H1 (cell line): Measurements from ENCODE around the gene POC1B. TPM values are rescaled to one million over a fixed set of nuclear protein-coding genes. Genes with fewer than 3 reads are reported as not detected.

ENCODE experiments used
- CTCF ChIA-PET: fragments of 300-600 bp; sonication (Branson Sonifier 250); formaldehyde crosslinking; loops from one replicate; lab custom pipeline; 2021; ENCODE audit not compliant: partially characterized antibody; lab: Charles Lee
- POLR2A ChIA-PET: fragments of 300-600 bp; sonication (Branson Sonifier 250); formaldehyde crosslinking; loops from one replicate; lab custom pipeline; 2021; ENCODE audit warnings: inconsistent platforms; ENCODE audit not compliant: partially characterized antibody; lab: Charles Lee
- DNase-seq, 2 experiments: peaks; one replicate each; pipeline versions ENCODE4 v3.0.0 to v3.0.0-alpha.2; 2010 to 2022; ENCODE audit warnings: low spot score in 2 of 2, low read depth in 1 of 2, mixed read lengths in 1 of 2
- FAIRE-seq: peaks from 2 replicates; lab custom pipeline; 2011; peaks lifted over from hg19 to GRCh38; lab: Jason Lieb, UNC
- H2AFZ ChIP-seq: 2 replicates; pipeline ENCODE4 v1.8.1; 2012; ENCODE audit warnings: low read length, inconsistent platforms
- H2AK5ac ChIP-seq: 2 replicates; pipeline ENCODE4 v1.6.1; 2013; ENCODE audit warnings: low read depth, low read length
- H2BK120ac ChIP-seq: replicated peaks from 2 replicates; pipeline ENCODE3; 2013; ENCODE audit warnings: low read depth, low read length, inconsistent platforms
- H2BK12ac ChIP-seq: 2 replicates; pipeline ENCODE4 v1.6.1; 2013; ENCODE audit warnings: low read depth, low read length
- H2BK15ac ChIP-seq: 2 replicates; pipeline ENCODE4 v1.6.1; 2013; ENCODE audit warnings: low read length
- H2BK20ac ChIP-seq: 2 replicates; pipeline ENCODE4 v1.6.1; 2013; ENCODE audit warnings: low read length
- H2BK5ac ChIP-seq: 2 replicates; pipeline ENCODE4 v1.6.1; 2013; ENCODE audit warnings: low read depth, low read length
- H3K14ac ChIP-seq: 2 replicates; pipeline ENCODE4 v1.6.1; 2013; ENCODE audit warnings: inconsistent platforms; ENCODE audit not compliant: insufficient read length
- H3K18ac ChIP-seq: 2 replicates; pipeline ENCODE4 v1.6.1; 2013; ENCODE audit warnings: low read length; ENCODE audit errors: extremely low read depth
- H3K23ac ChIP-seq: 2 replicates; pipeline ENCODE4 v1.6.1; 2013; ENCODE audit warnings: inconsistent platforms; ENCODE audit not compliant: insufficient read length
- H3K23me2 ChIP-seq: 2 replicates; pipeline ENCODE4 v1.6.1; 2013; ENCODE audit warnings: low read depth, low read length
- H3K27ac ChIP-seq: 2 replicates; pipeline ENCODE4 v1.6.1; 2011; ENCODE audit warnings: low read depth, low read length, inconsistent platforms
- H3K27me3 ChIP-seq, 4 experiments: replicated peaks in 1 of 4; 1 replicate in 1 of 4; 2 replicates in 3 of 4; pipeline versions ENCODE4 v1.6.1 to v1.8.1; 2011 to 2013; ENCODE audit warnings: low read length in 3 of 4, mild to moderate bottlenecking in 3 of 4, inconsistent platforms in 2 of 4, mixed read lengths in 2 of 4, moderate library complexity in 1 of 4; ENCODE audit not compliant: control insufficient read depth in 3 of 4, insufficient read depth in 3 of 4; ENCODE audit errors: extremely low read depth in 1 of 4
- H3K36me3 ChIP-seq, 4 experiments: 2 replicates each; pipeline versions ENCODE4 v1.6.1 to v1.8.1; 2011 to 2013; ENCODE audit warnings: mild to moderate bottlenecking in 4 of 4, low read length in 3 of 4, moderate library complexity in 2 of 4, control low read depth in 1 of 4, inconsistent platforms in 1 of 4; ENCODE audit not compliant: insufficient read depth in 4 of 4, control insufficient read depth in 2 of 4
- H3K4ac ChIP-seq: replicated peaks from 2 replicates; pipeline ENCODE3; 2013; ENCODE audit warnings: low read length, low read depth, mixed read lengths, inconsistent platforms; ENCODE audit not compliant: insufficient read length
- H3K4me1 ChIP-seq, 4 experiments: replicated peaks in 1 of 4; 1 replicate in 1 of 4; 2 replicates in 3 of 4; pipeline versions ENCODE4 v1.6.1 to v1.8.1; 2011 to 2013; ENCODE audit warnings: low read length in 3 of 4, inconsistent platforms in 2 of 4, mixed read lengths in 1 of 4; ENCODE audit not compliant: insufficient read depth in 4 of 4, control insufficient read depth in 3 of 4
- H3K4me2 ChIP-seq, 2 experiments: 2 replicates each; pipeline versions ENCODE4 v1.6.1 to v1.8.1; 2011 to 2013; ENCODE audit warnings: low read depth in 2 of 2, low read length in 2 of 2, control low read depth in 1 of 2, inconsistent platforms in 1 of 2, mild to moderate bottlenecking in 1 of 2; ENCODE audit not compliant: insufficient read depth in 1 of 2
- H3K4me3 ChIP-seq, 4 experiments: fragments of 200-600, 300-600 bp in 1 of 4; sonication (generic), shearing (Covaris generic), sonication (Bioruptor Twin) in 1 of 4; 2 replicates each; pipeline versions ENCODE4 v1.5.1 to v1.8.1; 2011 to 2016; ENCODE audit warnings: low read length in 4 of 4, low read depth in 3 of 4, control low read depth in 2 of 4, inconsistent platforms in 2 of 4, mild to moderate bottlenecking in 2 of 4, mixed read lengths in 1 of 4, moderate library complexity in 1 of 4; ENCODE audit not compliant: insufficient read depth in 2 of 4; ENCODE audit errors: extremely low read depth in 1 of 4
- H3K56ac ChIP-seq: replicated peaks from 2 replicates; pipeline ENCODE3; 2013; ENCODE audit warnings: low read depth, mild to moderate bottlenecking, mixed read lengths, low read length, inconsistent platforms; ENCODE audit not compliant: insufficient read length
- H3K79me1 ChIP-seq: 2 replicates; pipeline ENCODE4 v1.6.1; 2013; ENCODE audit warnings: low read depth, low read length, control low read depth
- H3K79me2 ChIP-seq, 2 experiments: 2 replicates each; pipeline versions ENCODE4 v1.6.1 to v1.8.1; 2012 to 2013; ENCODE audit warnings: low read length in 2 of 2, mild to moderate bottlenecking in 2 of 2, inconsistent platforms in 1 of 2; ENCODE audit not compliant: insufficient read depth in 2 of 2, control insufficient read depth in 1 of 2
- H3K9ac ChIP-seq, 4 experiments: replicated peaks in 1 of 4; 1 replicate in 1 of 4; 2 replicates in 3 of 4; pipeline versions ENCODE4 v1.6.1 to v1.8.1; 2011 to 2013; ENCODE audit warnings: low read depth in 3 of 4, low read length in 3 of 4, control low read depth in 2 of 4, mild to moderate bottlenecking in 2 of 4, moderate library complexity in 2 of 4, inconsistent platforms in 1 of 4; ENCODE audit errors: extremely low read depth in 1 of 4
- H3K9me3 ChIP-seq, 2 experiments: 2 replicates each; pipeline versions ENCODE4 v1.6.1 to v1.8.1; 2012 to 2013; ENCODE audit warnings: mild to moderate bottlenecking in 2 of 2, moderate library complexity in 2 of 2, control low read depth in 1 of 2, inconsistent platforms in 1 of 2, low read depth in 1 of 2, low read length in 1 of 2, mixed read lengths in 1 of 2; ENCODE audit not compliant: insufficient read depth in 2 of 2
- H4K20me1 ChIP-seq, 2 experiments: replicated peaks in 1 of 2; 2 replicates each; pipeline versions ENCODE3 to v1.8.1; 2011 to 2013; ENCODE audit warnings: inconsistent platforms in 2 of 2, low read length in 2 of 2, mild to moderate bottlenecking in 1 of 2; ENCODE audit not compliant: insufficient read depth in 2 of 2, control insufficient read depth in 1 of 2
- H4K5ac ChIP-seq: 2 replicates; pipeline ENCODE4 v1.6.1; 2013; ENCODE audit warnings: low read length, low read depth, mixed read lengths, inconsistent platforms; ENCODE audit not compliant: insufficient read length
- H4K8ac ChIP-seq: 2 replicates; pipeline ENCODE4 v1.8.0; 2013; ENCODE audit warnings: mild to moderate bottlenecking, moderate library complexity, low read length, inconsistent platforms; ENCODE audit not compliant: insufficient read depth; ENCODE audit errors: extremely low read depth
- H4K91ac ChIP-seq: replicated peaks from 2 replicates; pipeline ENCODE3; 2013; ENCODE audit warnings: low read length, mixed read lengths, inconsistent platforms; ENCODE audit not compliant: insufficient read length
- ASH2L ChIP-seq: fragments of 200-600, 300-600 bp; sonication (generic); IDR thresholded peaks from one replicate; pipeline ENCODE4 v1.7.1; 2017; ENCODE audit warnings: low read length
- CBX8 ChIP-seq: fragments of 300-800, 300-1000 bp; sonication (generic); IDR thresholded peaks from 2 replicates; pipeline ENCODE4 v1.7.1; 2016; ENCODE audit warnings: low read depth, low read length, borderline replicate concordance
- CHD1 ChIP-seq: IDR thresholded peaks from 2 replicates; pipeline ENCODE4 v1.6.1; 2012; ENCODE audit warnings: low read depth, low read length, improper control_type of control experiment
- CHD2 ChIP-seq: IDR thresholded peaks from 2 replicates; pipeline ENCODE4 v1.6.1; 2012; ENCODE audit warnings: low read length, improper control_type of control experiment
- CREB1 ChIP-seq: IDR thresholded peaks from 2 replicates; pipeline ENCODE4 v1.6.1; 2012; ENCODE audit warnings: inconsistent platforms
- CTBP2 ChIP-seq: IDR thresholded peaks from 2 replicates; pipeline ENCODE4 v1.7.0; 2011; ENCODE audit warnings: borderline replicate concordance, mild to moderate bottlenecking, moderate library complexity, mixed read lengths, low read length; ENCODE audit not compliant: insufficient read depth, insufficient read length
- FOSL1 ChIP-seq: IDR thresholded peaks from 2 replicates; pipeline ENCODE4 v1.6.1; 2011; ENCODE audit warnings: mild to moderate bottlenecking, low read depth, low read length, moderate library complexity; ENCODE audit not compliant: insufficient read depth
- HDAC2 ChIP-seq, 2 experiments: fragments of 300-600 bp in 1 of 2; sonication (generic) in 1 of 2; IDR thresholded peaks; 2 replicates each; pipeline ENCODE4 v1.6.1; 2011 to 2012; ENCODE audit warnings: low read depth in 2 of 2, low read length in 2 of 2, mild to moderate bottlenecking in 2 of 2, moderate library complexity in 2 of 2, borderline replicate concordance in 1 of 2, inconsistent platforms in 1 of 2
- JUN ChIP-seq: IDR thresholded peaks from 2 replicates; pipeline ENCODE4 v1.6.1; 2011; ENCODE audit warnings: low read depth, mild to moderate bottlenecking, improper control_type of control experiment, low read length
- KDM1A ChIP-seq: fragments of 200-600, 300-600 bp; sonication (generic); IDR thresholded peaks from 2 replicates; pipeline ENCODE4 v1.7.1; 2016; ENCODE audit warnings: mild to moderate bottlenecking, low read length, borderline replicate concordance
- KDM5A ChIP-seq: fragments of 200-600 bp; IDR thresholded peaks from 2 replicates; pipeline ENCODE4 v1.7.1; 2012; ENCODE audit warnings: mild to moderate bottlenecking, low read length, inconsistent platforms, mixed read lengths
- PHF8 ChIP-seq: fragments of 200-600 bp; sonication (generic); conservative IDR thresholded peaks from 2 replicates; pipeline ENCODE4 v1.7.1; 2012; ENCODE audit warnings: low read depth, mild to moderate bottlenecking, inconsistent platforms, low read length, moderate library complexity
- POLR2A ChIP-seq, 2 experiments: IDR thresholded peaks; 1 replicate in 1 of 2; 2 replicates in 1 of 2; pipeline ENCODE4 v1.6.1; 2011; ENCODE audit warnings: low read depth in 2 of 2, low read length in 2 of 2, mild to moderate bottlenecking in 2 of 2; ENCODE audit errors: control extremely low read depth in 1 of 2
- RBBP5 ChIP-seq: IDR thresholded peaks from 2 replicates; pipeline ENCODE4 v1.7.1; 2012; ENCODE audit warnings: low read depth, mild to moderate bottlenecking, inconsistent platforms, low read length, moderate library complexity, borderline replicate concordance
- SP2 ChIP-seq: IDR thresholded peaks from 2 replicates; pipeline ENCODE4 v1.6.1; 2012; ENCODE audit warnings: mild to moderate bottlenecking, low read length, inconsistent platforms
- WGBS, 2 experiments: shearing (Covaris generic) in 1 of 2; methylation state at CpG; one replicate each; pipeline versions ENCODE4 v1.1.6 to v1.1.7; 2013 to 2015; ENCODE audit warnings: low lambda C conversion rate in 2 of 2, mixed read lengths in 2 of 2, inconsistent platforms in 1 of 2, low coverage in 1 of 2, missing lambda C conversion rate in 1 of 2; ENCODE audit not compliant: insufficient replicate concordance in 2 of 2, insufficient coverage in 1 of 2, insufficient read length in 1 of 2; ENCODE audit errors: extremely low coverage in 1 of 2, missing lambda C conversion rate in 1 of 2; 5-methylcytosine and 5-hydroxymethylcytosine counted together
- polyA plus RNA-seq, 7 experiments: library from polyadenylated mRNA; depleted of rRNA in 3 of 7; stranded (reverse) in 5 of 7; unstranded in 2 of 7; fragments of >200 nt in 5 of 7; fragments of 200-250 nt in 2 of 7; gene quantifications; 1 replicate in 5 of 7; 2 replicates in 1 of 7; 4 replicates in 1 of 7; pipeline versions ENCODE4 v1.2.1 to v1.2.3, GENCODE V29; 2011 to 2013; ENCODE audit warnings: missing spikeins in 2 of 7, mixed read lengths in 2 of 7
- total RNA-seq: library from RNA; stranded (reverse); fragmentation: NEBNext Ultra II Directional; extraction: Animal tissue kit (Norgen Biotek cat#: 25700); gene quantifications from 2 replicates; pipeline ENCODE4 v1.2.1, GENCODE V29; 2021

Gene POC1B
- total and polyA plus RNA-seq, 2 of the 8 experiments (the other 6 are each of a cell fraction or from before 2014, with no cell fraction given), result 7.5 to 16.3 TPM

DNA sequence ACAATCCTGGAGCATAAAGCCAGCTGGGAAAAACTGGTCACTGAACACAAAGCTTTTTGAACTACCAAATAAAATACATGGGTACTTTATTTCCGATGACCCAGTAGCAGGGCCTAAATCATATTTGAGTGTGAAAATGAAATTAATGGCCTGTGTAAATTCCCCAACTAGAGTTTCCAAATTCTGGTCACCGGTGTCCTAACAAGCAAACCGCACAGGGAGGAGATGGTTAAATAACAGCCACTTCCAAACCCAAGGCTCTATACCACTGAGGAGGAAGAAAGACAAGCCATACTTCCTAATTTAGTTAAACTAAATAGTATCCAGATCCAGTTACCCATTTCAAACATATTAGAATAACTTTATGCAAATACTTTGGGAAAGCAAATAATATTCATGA lies 133.5 kb downstream of the POC1B start:
- Histone ChIP-seq H3K27me3 (no peaks in the 10 kb centered on the region), H3K23ac (no peak overlapping the region), H4K91ac (no peak overlapping the region), H3K23me2 (0 out of 2 replicates have a peak, but pooled peaks cover 1% of the 10 kb centered on the region), H3K9ac (no peak overlapping the region), H2BK20ac (no peak overlapping the region), H3K4ac (no peak overlapping the region), H2AK5ac (no peak overlapping the region), H3K79me1 (no peaks in the 10 kb centered on the region), H3K4me2 (no peak overlapping the region), H4K8ac (no peak overlapping the region), H3K14ac (no peak overlapping the region), H3K4me1 (no peaks in the 10 kb centered on the region), H4K20me1 (no peaks in the 10 kb centered on the region), H3K4me3 (no peak overlapping the region), H4K5ac (no peak overlapping the region), H2BK12ac (no peak overlapping the region), H3K56ac (no peak overlapping the region), H3K9me3 (no peaks in the 10 kb centered on the region), H3K79me2 (no peaks in the 10 kb centered on the region), H3K36me3 (no peaks in the 10 kb centered on the region), H3K18ac (no peak overlapping the region), H2AFZ (no peak overlapping the region), H2BK5ac (no peak overlapping the region), H3K27ac (no peak overlapping the region), H2BK15ac (no peak overlapping the region), H2BK120ac (no peak overlapping the region)
- ChIA-PET POLR2A (no interaction called here), CTCF (no interaction called here)
- TF ChIP-seq PHF8 (no peak), HDAC2 (IDR thresholded peaks at IDR 0.05; ENCODE audit: borderline replicate concordance in 1 of 2, low read depth in 2 of 2, low read length in 2 of 2) (no peak), FOSL1 (no peak), KDM5A (no peak), RBBP5 (no peak), ASH2L (no peak), SP2 (no peak), CHD1 (no peak), CBX8 (no peak), CHD2 (no peak), POLR2A (IDR thresholded peaks at IDR 0.05; ENCODE audit: control extremely low read depth in 1 of 2, low read depth in 2 of 2, low read length in 2 of 2) (no peak), JUN (no peak), CREB1 (no peak), KDM1A (no peak), CTBP2 (no peak)
- 89% methylated on average over 3 of the region's 3 CpGs; no CpG with 5 or more reads in 1 of the 2 experiments for WGBS, 2 experiments
- no peak for DNase-seq
- FAIRE-seq, result no peak
